Adipocyte (in vitro differentiated cells): ENCODE data around the gene FOXN1.
"Not testable (repeated sequence)": the region's sequence is repeated elsewhere in the genome, so short reads cannot be mapped to it uniquely, and the experiment has no call there.

Experiments used
- DNase-seq: peaks from one replicate; pipeline ENCODE4 v3.0.0-alpha.2; 2015; ENCODE audit warnings: low read depth
- H3K27me3 ChIP-seq: replicated peaks from 2 replicates; pipeline ENCODE4 v1.7.0; 2013; ENCODE audit warnings: mild to moderate bottlenecking, low read length, moderate library complexity; ENCODE audit not compliant: control insufficient read depth, insufficient read depth
- H3K36me3 ChIP-seq: 2 replicates; pipeline ENCODE4 v1.7.0; 2013; ENCODE audit warnings: low read length, mild to moderate bottlenecking, moderate library complexity; ENCODE audit not compliant: control insufficient read depth, insufficient read depth, severe bottlenecking
- H3K4me1 ChIP-seq: 2 replicates; pipeline ENCODE4 v1.7.0; 2013; ENCODE audit warnings: mild to moderate bottlenecking, low read length, moderate library complexity; ENCODE audit not compliant: control insufficient read depth, insufficient read depth
- H3K4me3 ChIP-seq: 2 replicates; pipeline ENCODE4 v1.7.0; 2013; ENCODE audit warnings: mild to moderate bottlenecking, low read length, moderate library complexity
- H3K9ac ChIP-seq: 2 replicates; pipeline ENCODE4 v1.7.0; 2013; ENCODE audit warnings: mild to moderate bottlenecking, low read length, moderate library complexity
- H3K9me3 ChIP-seq: 2 replicates; pipeline ENCODE4 v1.7.0; 2013; ENCODE audit warnings: mild to moderate bottlenecking, low read length, moderate library complexity; ENCODE audit not compliant: control insufficient read depth

FOXN1 gene

DNA sequence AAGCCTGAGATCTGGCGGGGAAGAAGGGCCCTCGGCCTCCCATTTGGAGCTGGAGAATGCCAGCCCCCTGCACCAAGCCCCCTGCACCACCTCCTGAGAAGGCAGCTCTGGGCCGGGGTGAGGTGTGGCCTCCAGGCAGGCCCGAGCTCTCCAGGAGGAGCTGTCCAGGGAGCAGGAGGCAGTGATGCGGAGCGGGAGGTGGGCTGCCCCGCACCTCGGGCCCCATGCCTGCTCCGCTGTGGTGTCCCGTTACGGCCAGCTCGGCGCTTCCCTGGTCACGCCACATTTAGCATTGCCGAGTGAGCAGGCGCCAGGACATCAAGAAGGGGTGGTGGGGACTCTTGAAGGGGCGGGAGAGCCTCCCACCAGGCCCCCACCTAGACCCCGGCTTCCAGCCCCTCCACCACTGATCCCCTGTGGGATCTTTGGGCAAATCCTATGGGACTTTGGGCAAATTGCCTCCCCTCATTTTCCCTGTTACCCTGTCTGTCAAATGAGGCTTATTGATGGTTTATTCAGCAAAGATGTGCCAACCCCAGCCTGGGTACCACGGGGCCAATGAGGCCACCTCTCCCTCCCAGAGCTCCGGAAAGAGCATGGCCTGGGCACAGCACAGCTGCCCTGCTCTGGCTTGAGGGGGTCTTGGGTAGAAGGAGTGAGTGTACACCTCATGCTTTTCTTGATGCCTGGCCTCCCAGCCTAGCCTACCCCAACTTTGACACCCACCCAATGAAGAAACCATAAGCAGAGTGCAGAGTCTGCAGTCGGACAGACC, 15.3 kb downstream of the FOXN1 start:
- H3K36me3 ChIP-seq, result no peaks in the 10 kb centered on the region
- no peaks in the 10 kb centered on the region for H3K9me3 ChIP-seq
- peaks cover 5% of the 10 kb centered on the region for H3K4me1 ChIP-seq
- H3K4me3 ChIP-seq, result no peak overlapping the region
- DNase-seq, result no peak
- no peak overlapping the region for H3K9ac ChIP-seq
- peaks cover 9% of the 10 kb centered on the region for H3K27me3 ChIP-seq

DNA sequence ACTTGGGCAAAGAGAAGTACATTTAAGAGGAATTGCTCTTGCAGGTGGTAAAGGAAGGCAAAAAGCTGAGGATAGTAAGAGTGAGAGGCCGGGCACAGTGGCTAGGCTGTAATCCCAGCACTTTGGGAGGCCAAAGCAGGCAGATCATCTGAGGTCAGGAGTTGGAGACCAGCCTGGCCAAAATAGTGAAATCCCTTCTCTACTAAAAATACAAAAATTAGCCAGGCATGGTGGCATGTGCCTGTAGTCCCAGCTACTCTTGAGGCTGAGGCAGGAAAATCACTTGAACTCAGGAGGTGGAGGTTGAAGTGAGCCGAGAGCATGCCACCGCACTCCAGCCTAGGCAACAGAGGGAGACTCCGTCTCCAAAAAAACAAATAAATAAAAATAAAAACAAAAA, 16.1 kb downstream of the FOXN1 start:
- not testable (repeated sequence) for H3K4me3 ChIP-seq, H3K36me3 ChIP-seq, H3K9ac ChIP-seq, DNase-seq, H3K27me3 ChIP-seq, H3K4me1 ChIP-seq, H3K9me3 ChIP-seq

DNA sequence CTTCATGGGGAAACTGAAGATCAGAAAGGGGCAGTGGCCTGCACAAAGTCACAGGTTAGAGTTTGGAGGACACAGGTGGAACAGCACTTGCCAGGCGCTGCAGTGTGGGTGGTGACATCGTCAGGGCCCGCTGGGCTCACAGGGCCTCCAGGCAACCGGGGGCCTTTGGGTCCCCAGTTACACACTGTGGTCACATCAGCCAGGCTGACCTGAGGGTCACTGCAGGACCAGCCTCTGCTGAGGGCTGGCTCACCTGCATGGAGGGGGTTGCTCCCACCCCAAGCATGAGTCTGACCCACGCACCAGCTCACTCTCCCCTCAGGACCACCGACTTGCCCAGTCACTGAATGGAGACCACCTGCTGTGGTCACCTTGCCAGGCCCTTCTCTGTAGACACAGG, 17.0 kb downstream of the FOXN1 start:
- Histone ChIP-seq H3K4me1 (peaks cover 7% of the 10 kb centered on the region), H3K27me3 (peaks cover 9% of the 10 kb centered on the region), H3K4me3 (no peak overlapping the region), H3K9ac (no peak overlapping the region), H3K9me3 (no peaks in the 10 kb centered on the region), H3K36me3 (no peaks in the 10 kb centered on the region)
- no peak for DNase-seq

DNA sequence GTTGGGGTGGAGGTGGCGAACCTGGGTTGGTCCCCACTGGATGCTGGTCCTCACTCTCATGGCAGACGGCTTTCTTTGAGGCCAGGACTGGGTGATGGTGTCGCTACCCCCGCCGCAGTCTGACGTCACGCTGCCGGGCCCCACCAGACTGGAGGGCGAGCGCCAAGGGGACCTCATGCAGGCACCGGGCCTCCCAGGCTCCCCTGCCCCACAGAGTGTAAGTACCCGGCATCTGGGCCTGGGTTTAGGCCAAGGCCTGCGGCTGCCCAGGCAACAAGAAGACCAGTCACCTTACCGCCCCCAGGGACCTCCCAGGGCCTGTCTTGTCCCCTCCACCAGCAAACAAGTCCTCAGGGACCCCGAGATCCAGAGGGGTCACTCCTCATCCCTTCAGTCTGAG, 17.7 kb downstream of the FOXN1 start:
- Histone ChIP-seq H3K9me3 (no peaks in the 10 kb centered on the region), H3K9ac (no peak overlapping the region), H3K27me3 (peaks cover 9% of the 10 kb centered on the region), H3K36me3 (no peaks in the 10 kb centered on the region), H3K4me3 (no peak overlapping the region), H3K4me1 (peaks cover 7% of the 10 kb centered on the region)
- DNase-seq, result no peak

DNA sequence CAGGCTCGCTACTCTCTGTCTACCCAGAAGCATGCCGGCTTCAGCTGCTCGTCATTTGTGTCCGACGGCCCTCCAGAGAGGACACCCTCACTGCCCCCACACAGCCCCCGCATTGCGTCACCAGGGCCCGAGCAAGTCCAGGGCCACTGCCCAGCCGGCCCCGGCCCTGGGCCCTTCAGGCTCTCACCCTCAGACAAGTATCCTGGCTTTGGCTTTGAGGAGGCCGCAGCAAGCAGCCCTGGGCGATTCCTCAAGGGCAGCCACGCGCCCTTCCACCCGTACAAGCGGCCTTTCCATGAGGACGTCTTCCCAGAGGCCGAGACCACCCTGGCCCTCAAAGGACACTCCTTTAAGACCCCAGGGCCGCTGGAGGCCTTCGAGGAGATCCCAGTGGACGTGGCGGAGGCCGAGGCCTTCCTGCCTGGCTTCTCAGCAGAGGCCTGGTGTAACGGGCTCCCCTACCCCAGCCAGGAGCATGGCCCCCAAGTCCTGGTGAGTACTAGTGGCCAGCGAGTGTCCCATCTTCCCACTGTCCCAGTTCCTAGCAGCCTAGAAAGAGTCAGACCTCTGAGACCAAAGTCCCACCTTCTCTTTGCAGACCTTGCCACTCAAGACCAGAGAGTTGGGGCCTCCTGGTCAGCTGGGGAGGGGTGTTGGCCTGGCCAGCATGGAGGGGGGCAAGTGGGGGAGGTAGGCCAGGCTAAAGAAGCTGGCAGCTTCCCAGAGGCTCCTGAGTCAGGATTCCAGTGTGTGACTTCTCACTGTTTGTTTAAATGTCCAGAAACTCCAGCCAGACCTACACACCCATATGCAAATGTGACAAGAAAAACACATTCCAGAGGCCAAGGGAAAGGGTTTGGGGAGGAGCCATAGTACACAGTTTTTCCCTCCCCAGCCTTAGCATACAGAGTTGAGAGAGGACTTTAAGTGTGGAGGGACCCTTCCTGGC, 18.6 kb downstream of the FOXN1 start:
- H3K9ac ChIP-seq, result no peak overlapping the region
- DNase-seq, result peak; percentile 55
- no peak overlapping the region for H3K4me3 ChIP-seq
- peaks cover 9% of the 10 kb centered on the region for H3K27me3 ChIP-seq
- H3K36me3 ChIP-seq, result no peaks in the 10 kb centered on the region
- peaks cover 7% of the 10 kb centered on the region for H3K4me1 ChIP-seq
- no peaks in the 10 kb centered on the region for H3K9me3 ChIP-seq

DNA sequence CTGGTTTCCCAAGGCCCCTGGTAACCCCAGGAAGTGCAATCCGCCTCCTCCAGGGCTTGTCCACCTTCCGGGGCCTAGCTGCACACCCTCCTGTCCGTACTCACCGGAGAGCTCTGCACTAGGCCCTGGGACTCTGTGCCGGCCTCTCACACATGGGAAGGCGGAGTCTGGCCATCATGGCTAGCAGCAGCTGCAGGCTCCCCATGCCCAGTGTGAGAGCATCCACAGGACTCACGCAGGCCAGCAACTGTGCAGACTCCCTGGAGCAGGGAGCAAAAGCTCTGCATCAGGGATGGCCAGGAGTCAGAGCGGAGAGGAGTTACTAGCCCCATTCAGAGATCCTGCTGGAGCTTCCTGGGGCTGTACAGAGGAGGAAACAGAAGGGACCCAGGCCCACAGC, 20.2 kb downstream of the FOXN1 start:
- Histone ChIP-seq H3K4me3 (no peak overlapping the region), H3K9ac (no peak overlapping the region), H3K9me3 (no peaks in the 10 kb centered on the region), H3K27me3 (no peaks in the 10 kb centered on the region), H3K36me3 (no peaks in the 10 kb centered on the region), H3K4me1 (peaks cover 7% of the 10 kb centered on the region)
- no peak for DNase-seq

DNA sequence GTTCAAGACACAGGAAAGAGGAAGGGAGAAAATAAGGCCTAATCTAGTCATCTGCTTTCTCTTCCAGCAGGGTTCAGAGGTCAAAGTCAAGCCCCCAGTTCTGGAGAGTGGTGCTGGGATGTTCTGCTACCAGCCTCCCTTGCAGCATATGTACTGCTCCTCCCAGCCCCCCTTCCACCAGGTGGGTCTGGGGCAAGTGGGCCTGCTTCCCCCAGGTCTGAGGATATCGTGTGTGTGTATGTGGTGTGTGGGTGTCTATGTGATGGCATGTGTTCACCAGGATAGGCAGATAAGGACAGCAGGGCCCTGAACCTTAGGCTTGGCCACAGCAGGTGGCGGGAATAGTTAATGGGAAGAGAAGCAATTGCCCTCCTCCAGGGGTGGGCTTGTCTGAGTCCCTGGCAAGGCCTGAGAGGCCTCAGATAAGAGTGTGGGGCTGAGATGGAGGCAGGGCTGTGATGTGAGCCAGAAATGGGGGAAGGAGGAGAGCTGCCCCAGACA, 21.1 kb downstream of the FOXN1 start:
- Histone ChIP-seq H3K9me3 (no peaks in the 10 kb centered on the region), H3K4me1 (peaks cover 7% of the 10 kb centered on the region), H3K9ac (no peak overlapping the region), H3K36me3 (no peaks in the 10 kb centered on the region), H3K27me3 (no peaks in the 10 kb centered on the region), H3K4me3 (no peak overlapping the region)
- no peak for DNase-seq

DNA sequence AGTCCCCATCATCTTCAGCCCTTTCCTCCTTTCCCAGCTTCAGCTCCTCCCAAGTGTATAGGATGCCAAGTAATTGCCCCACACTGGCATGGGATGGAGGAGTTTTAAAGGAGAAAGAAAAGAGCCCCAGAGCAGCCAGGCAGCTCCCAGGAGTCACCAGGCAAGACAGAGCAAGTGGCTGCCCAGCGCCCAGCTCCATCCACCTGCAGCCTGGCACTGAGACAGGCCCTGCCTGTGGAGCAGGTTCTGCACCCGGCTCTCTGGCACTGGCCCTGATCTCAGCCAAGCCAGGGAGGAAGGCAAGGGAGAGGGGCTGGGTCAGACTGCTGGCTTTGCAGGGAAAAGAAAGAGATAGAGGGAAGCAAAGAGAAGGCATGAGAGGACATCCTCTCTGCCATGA, 21.7 kb downstream of the FOXN1 start:
- H3K4me3 ChIP-seq, result no peak overlapping the region
- H3K9me3 ChIP-seq, result no peaks in the 10 kb centered on the region
- peaks cover 7% of the 10 kb centered on the region for H3K4me1 ChIP-seq
- DNase-seq, result no peak
- no peaks in the 10 kb centered on the region for H3K27me3 ChIP-seq
- H3K36me3 ChIP-seq, result no peaks in the 10 kb centered on the region
- no peak overlapping the region for H3K9ac ChIP-seq

DNA sequence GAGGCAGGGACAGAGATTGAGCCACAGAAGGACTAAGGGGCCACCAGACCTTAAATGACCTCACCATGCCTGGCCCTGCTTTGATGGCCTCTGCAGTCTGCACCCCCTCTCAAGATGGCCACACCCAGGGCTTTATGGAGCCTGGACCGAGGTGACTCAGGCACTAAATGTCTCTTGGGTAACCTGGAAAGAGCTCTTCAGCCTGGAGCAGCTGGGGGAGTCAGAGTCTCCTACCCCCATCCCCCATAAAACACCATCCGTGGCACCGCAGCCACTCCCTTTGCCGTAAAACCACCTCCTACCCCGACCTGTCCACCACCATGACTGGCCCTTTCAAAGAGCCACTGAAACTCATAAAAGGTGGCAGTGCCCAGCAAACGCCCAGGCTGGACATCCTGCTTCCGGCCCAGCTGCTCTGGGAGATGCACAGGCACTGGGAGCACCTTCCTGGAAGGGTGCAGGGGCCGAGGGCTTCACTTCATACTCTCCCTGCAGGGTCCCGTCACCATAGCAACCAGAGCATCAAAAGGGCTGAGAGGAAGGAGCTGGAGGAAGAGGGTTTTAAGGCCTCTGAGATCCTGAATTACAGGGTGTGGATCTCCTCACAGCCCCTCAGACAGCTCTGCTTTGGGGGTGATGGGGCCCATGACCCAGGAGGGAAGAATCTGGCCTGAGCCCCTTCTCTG, 22.3 kb downstream of the FOXN1 start:
- DNase-seq, result no peak
- H3K4me3 ChIP-seq, result no peak overlapping the region
- H3K9me3 ChIP-seq, result no peaks in the 10 kb centered on the region
- H3K36me3 ChIP-seq, result no peaks in the 10 kb centered on the region
- no peak overlapping the region for H3K9ac ChIP-seq
- no peaks in the 10 kb centered on the region for H3K27me3 ChIP-seq
- peaks cover 7% of the 10 kb centered on the region for H3K4me1 ChIP-seq

DNA sequence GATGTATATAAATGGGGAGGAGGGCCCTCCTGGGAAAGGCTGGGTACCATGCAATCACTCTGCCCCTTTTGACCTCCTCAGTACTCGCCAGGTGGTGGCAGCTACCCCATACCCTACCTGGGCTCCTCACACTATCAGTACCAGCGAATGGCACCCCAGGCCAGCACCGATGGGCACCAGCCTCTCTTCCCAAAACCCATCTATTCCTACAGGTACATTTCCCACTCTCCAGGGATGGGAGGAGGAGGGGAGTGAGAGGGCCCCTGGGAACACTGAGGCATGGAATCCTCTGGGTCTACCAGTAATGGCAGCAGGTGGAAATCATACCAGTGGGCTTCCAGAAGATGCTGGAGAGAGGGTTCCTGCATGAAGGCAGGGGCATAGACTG, 22.9 kb downstream of the FOXN1 start:
- DNase-seq, result no peak
- Histone ChIP-seq H3K9me3 (no peaks in the 10 kb centered on the region), H3K27me3 (no peaks in the 10 kb centered on the region), H3K36me3 (no peaks in the 10 kb centered on the region), H3K9ac (no peak overlapping the region), H3K4me3 (no peak overlapping the region), H3K4me1 (peaks cover 7% of the 10 kb centered on the region)

DNA sequence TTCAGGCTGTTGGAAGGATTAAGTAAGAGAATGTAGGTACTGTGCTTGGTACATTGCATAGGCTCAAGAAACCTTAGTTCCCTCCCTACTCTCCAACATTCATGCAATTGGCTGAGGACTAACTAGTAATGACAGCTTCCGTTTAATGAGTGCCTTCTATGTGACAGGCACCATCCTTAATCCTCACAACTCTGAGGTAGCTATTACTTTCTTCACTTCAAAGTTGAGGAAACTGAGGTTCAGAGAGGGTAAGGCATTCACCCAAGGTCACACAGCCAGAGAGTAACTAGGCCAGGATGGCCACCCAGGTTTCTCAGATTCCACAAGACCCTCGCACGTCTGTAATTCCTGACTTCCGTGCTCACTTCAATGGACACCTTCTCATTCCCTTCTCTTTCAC, 24.1 kb downstream of the FOXN1 start:
- Histone ChIP-seq H3K4me1 (peaks cover 6% of the 10 kb centered on the region), H3K9ac (no peak overlapping the region), H3K36me3 (no peaks in the 10 kb centered on the region), H3K4me3 (no peak overlapping the region), H3K27me3 (no peaks in the 10 kb centered on the region), H3K9me3 (no peaks in the 10 kb centered on the region)
- DNase-seq, result no peak
